Activated T-cell treated with anti-CD3 and anti-CD28 coated beads for 4 hours (primary cell): ENCODE measurements around the gene TNFSF9.
"Not testable (repeated sequence)": the region's sequence is repeated elsewhere in the genome, so short reads cannot be mapped to it uniquely, and the experiment has no call there.

Source experiments
- DNase-seq: peaks from one replicate; pipeline ENCODE4 v3.0.0-alpha.2; 2020

Gene TNFSF9

GRCh38 chr19:6533746-6534418 lies 3.1 kb downstream of the TNFSF9 start:
- no peak for DNase-seq

GRCh38 chr19:6534451-6535093 lies 3.7 kb downstream of the TNFSF9 start:
- DNase-seq, result no peak

GRCh38 chr19:6535558-6536137 lies 4.8 kb downstream of the TNFSF9 start:
- DNase-seq, result no peak

- no peak for DNase-seq
Measured at GRCh38 chr19:6539514-6539913, 8.7 kb downstream of the TNFSF9 start.

- DNase-seq, result no peak
Measured at GRCh38 chr19:6540918-6541689, 10.3 kb downstream of the TNFSF9 start.

GRCh38 chr19:6543866-6544347 lies 13.1 kb downstream of the TNFSF9 start:
- no peak for DNase-seq

- DNase-seq, result not testable (repeated sequence)
Measured at GRCh38 chr19:6550679-6551078, 19.9 kb downstream of the TNFSF9 start.

- no peak for DNase-seq
Measured at GRCh38 chr19:6551091-6551490, 20.3 kb downstream of the TNFSF9 start.

GRCh38 chr19:6551607-6552450 lies 21.0 kb downstream of the TNFSF9 start:
- DNase-seq, result peak; percentile 34

- DNase-seq, result no peak
Measured at GRCh38 chr19:6556043-6556449, 25.2 kb downstream of the TNFSF9 start.

GRCh38 chr19:6556480-6557195 lies 25.8 kb downstream of the TNFSF9 start:
- DNase-seq, result no peak

GRCh38 chr19:6562437-6562836 lies 31.6 kb downstream of the TNFSF9 start:
- not testable (repeated sequence) for DNase-seq

GRCh38 chr19:6564393-6564792 lies 33.6 kb downstream of the TNFSF9 start:
- DNase-seq, result no peak

- not testable (repeated sequence) for DNase-seq
Measured at GRCh38 chr19:6566727-6567126, 35.9 kb downstream of the TNFSF9 start.

- DNase-seq, result no peak
Measured at GRCh38 chr19:6568010-6568526, 37.2 kb downstream of the TNFSF9 start.

GRCh38 chr19:6568816-6569215 lies 38.0 kb downstream of the TNFSF9 start:
- DNase-seq, result no peak

GRCh38 chr19:6570764-6571163 lies 39.9 kb downstream of the TNFSF9 start:
- no peak for DNase-seq

GRCh38 chr19:6571167-6571566 lies 40.3 kb downstream of the TNFSF9 start:
- no peak for DNase-seq

- DNase-seq, result no peak
Measured at GRCh38 chr19:6572217-6572616, 41.4 kb downstream of the TNFSF9 start.

GRCh38 chr19:6573350-6573749 lies 42.5 kb downstream of the TNFSF9 start:
- no peak for DNase-seq

GRCh38 chr19:6576869-6577475 lies 46.1 kb downstream of the TNFSF9 start:
- no peak for DNase-seq
